Testis (tissue), 2 donors: Measurements from ENCODE around the gene GOT2.

Source experiments
- POLR2A ChIP-seq: fragments of 450-650 bp; IDR thresholded peaks from one replicate; pipeline ENCODE4 v1.6.1; 2017; ENCODE audit warnings: antibody characterized with exemption, mild to moderate bottlenecking, moderate library complexity
- TF ChIP-seq, protein P1 (sequence below), 3 experiments: fragments of 450-650 bp in 2 of 3; fragments of 200-600 bp in 1 of 3; sonication (generic) in 1 of 3; IDR thresholded peaks; one replicate each; pipeline ENCODE4 v1.5.1; 2016 to 2019; ENCODE audit warnings: antibody characterized with exemption in 3 of 3, mild to moderate bottlenecking in 2 of 3, moderate library complexity in 1 of 3

DNA sequence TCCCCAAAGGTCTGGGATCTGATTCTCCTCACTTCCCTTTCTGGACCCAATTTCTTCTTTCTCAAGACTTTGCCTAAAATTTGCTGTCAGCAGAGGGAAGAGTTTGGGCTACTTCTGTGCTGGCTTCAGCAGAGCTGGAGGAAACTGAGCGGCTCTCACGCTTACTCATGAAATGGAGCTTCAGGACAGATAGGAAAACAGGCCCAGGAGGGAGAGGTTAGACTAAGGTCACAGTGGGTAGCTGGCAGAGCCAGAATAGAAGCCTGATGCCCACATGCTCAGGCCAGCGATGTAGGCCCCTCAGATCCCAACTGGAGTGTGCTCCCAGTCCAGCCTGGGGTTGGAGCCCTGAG is 50.1 kb downstream of the GOT2 start:
- TF ChIP-seq, protein P1, sequence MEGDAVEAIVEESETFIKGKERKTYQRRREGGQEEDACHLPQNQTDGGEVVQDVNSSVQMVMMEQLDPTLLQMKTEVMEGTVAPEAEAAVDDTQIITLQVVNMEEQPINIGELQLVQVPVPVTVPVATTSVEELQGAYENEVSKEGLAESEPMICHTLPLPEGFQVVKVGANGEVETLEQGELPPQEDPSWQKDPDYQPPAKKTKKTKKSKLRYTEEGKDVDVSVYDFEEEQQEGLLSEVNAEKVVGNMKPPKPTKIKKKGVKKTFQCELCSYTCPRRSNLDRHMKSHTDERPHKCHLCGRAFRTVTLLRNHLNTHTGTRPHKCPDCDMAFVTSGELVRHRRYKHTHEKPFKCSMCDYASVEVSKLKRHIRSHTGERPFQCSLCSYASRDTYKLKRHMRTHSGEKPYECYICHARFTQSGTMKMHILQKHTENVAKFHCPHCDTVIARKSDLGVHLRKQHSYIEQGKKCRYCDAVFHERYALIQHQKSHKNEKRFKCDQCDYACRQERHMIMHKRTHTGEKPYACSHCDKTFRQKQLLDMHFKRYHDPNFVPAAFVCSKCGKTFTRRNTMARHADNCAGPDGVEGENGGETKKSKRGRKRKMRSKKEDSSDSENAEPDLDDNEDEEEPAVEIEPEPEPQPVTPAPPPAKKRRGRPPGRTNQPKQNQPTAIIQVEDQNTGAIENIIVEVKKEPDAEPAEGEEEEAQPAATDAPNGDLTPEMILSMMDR (IDR thresholded peaks at IDR 0.05) = no peak
- TF ChIP-seq POLR2A = no peak
